Mucosa of descending colon (tissue), 3 donors: ENCODE results near the gene AKAP17A. TPM values are rescaled to one million over a fixed set of nuclear protein-coding genes. Genes with fewer than 3 reads are reported as not detected.
"Not testable (repeated sequence)": the region's sequence is repeated elsewhere in the genome, so short reads cannot be mapped to it uniquely, and the experiment has no call there.

Experiments
- ATAC-seq: fragments of 200-7000 bp; cut with Tn5 transposase; one replicate; pipeline ENCODE4 v1.9.1; 2020; ENCODE audit warnings: mild to moderate bottlenecking, moderate library complexity
- DNase-seq, 3 donors: peaks; one replicate each; pipeline ENCODE4 v3.0.0-alpha.2; 2020
- H3K36me3 ChIP-seq: fragments of 200-600 bp; one replicate; pipeline ENCODE4 v1.8.0; 2021; ENCODE audit warnings: low read depth, mild to moderate bottlenecking
- H3K4me1 ChIP-seq: fragments of 200-600 bp; one replicate; pipeline ENCODE4 v1.8.0; 2021; ENCODE audit warnings: low read depth, mild to moderate bottlenecking
- H3K4me3 ChIP-seq: fragments of 200-600 bp; one replicate; pipeline ENCODE4 v1.8.0; 2021; ENCODE audit warnings: mild to moderate bottlenecking
- H3K9me3 ChIP-seq: fragments of 200-600 bp; one replicate; pipeline ENCODE4 v1.8.0; 2021; ENCODE audit warnings: mild to moderate bottlenecking
- intact Hi-C, 2 donors: fragments of 100-400 bp; cut with DNase I in 1 of 2; cut with micrococcal nuclease in 1 of 2; formaldehyde crosslinking; loops; one replicate each; pipeline versions ENCODE4 v1.11.0 to v1.11.1; 2022; cut with DNase I, micrococcal nuclease
- total RNA-seq, 3 donors: library from RNA; stranded (reverse); fragmentation: NEBNext Ultra II Directional in 2 of 3; extraction: Animal tissue kit (Norgen Biotek cat#: 25700) in 2 of 3; gene quantifications; one replicate each; pipeline versions ENCODE4 v1.2.1 to v1.2.4, GENCODE V29; 2021 to 2023
- TF ChIP-seq, protein P1 (sequence below): fragments of 200-600 bp; IDR thresholded peaks from one replicate; pipeline ENCODE4 v1.8.0; 2022; ENCODE audit warnings: antibody characterized with exemption, mild to moderate bottlenecking
- donor health status: DM: no; HTN: no; CAD: no; lungs with moderate emphysema.
- donor health status: DM: no; HTN: no; CAD: no.
- donor health status: DM: no; HTN: yes; CAD: no.

AKAP17A gene
- total RNA-seq, 3 donors from 2014 or later, result 40.8 to 46.2 (median 42.3) TPM

DNA sequence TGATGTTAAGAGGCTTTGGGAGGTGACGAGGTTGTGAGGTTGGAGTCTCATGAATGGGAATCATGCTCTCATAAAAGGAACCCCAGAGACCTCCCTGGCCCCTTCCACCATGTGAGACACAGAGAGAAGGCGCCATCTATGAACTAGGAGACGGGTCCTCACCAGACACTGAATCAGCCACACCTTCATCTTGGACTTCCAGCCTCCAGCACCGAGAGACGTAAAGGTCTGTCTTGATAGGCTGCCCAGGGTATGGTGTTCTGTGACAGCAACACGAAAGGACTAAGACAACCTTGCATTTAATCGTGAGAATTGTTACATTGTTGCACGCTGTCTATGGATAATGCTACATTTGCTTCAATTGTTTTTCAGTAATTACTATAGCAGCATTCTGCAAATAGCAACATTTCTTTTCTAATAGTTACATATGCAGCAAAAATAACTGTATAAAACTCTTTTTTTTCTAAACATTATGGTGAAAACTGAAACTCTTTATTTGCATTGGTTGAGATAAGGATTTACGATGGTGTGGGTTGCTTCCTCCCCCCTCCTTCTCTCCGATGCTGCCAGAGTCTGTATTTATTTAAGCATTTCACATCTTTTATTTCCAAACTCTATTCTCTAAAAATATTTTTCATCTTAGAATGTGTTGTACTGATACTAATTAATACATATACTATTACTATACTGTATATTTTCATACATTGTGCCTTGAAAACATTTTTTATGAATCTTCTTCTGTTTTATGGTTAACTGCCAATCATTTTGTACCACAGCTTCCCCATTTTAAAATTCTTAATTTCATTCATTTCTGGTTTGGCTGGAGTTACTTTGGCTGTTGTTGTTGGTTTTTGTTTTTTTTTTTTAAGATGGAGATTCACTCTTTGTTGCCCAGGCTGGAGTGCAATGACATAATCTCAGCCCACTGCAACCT, 26.4 kb upstream of the AKAP17A start:
- no peak for DNase-seq
- no peaks in the 10 kb centered on the region for H3K36me3 ChIP-seq
- H3K9me3 ChIP-seq, result no peaks in the 10 kb centered on the region
- TF ChIP-seq, protein P1, sequence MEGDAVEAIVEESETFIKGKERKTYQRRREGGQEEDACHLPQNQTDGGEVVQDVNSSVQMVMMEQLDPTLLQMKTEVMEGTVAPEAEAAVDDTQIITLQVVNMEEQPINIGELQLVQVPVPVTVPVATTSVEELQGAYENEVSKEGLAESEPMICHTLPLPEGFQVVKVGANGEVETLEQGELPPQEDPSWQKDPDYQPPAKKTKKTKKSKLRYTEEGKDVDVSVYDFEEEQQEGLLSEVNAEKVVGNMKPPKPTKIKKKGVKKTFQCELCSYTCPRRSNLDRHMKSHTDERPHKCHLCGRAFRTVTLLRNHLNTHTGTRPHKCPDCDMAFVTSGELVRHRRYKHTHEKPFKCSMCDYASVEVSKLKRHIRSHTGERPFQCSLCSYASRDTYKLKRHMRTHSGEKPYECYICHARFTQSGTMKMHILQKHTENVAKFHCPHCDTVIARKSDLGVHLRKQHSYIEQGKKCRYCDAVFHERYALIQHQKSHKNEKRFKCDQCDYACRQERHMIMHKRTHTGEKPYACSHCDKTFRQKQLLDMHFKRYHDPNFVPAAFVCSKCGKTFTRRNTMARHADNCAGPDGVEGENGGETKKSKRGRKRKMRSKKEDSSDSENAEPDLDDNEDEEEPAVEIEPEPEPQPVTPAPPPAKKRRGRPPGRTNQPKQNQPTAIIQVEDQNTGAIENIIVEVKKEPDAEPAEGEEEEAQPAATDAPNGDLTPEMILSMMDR, result no peak
- no peak overlapping the region for H3K4me3 ChIP-seq
- no peak for ATAC-seq
- no peaks in the 10 kb centered on the region for H3K4me1 ChIP-seq
- intact Hi-C loops, result no loop called here

DNA sequence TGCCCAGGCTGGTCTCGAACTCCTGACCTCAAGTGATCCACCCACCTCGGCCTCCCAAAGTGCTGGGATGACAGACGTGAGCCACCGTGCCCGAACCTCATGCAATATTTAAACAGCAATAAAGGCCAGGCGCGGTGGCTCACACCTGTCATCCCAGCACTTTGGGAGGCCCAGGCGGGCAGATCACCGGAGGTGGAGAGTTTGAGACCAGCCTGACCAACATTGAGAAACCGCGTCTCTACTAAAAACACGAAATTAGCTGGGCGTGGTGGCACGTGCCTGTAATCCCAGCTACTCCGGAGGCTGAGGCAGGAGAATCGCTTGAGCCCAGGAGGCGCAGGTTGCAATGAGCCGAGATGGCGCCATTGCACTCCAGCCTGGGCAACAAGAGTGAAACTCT, 17.2 kb upstream of the AKAP17A start:
- not testable (repeated sequence) for ATAC-seq, DNase-seq, H3K4me3 ChIP-seq, H3K9me3 ChIP-seq, H3K4me1 ChIP-seq, H3K36me3 ChIP-seq
- intact Hi-C loops, result loop anchor here in 1 of 2 donors (10.0 kb wide), 1 partner anchor 109 kb away; no protein-coding TSS in a partner anchor

DNA sequence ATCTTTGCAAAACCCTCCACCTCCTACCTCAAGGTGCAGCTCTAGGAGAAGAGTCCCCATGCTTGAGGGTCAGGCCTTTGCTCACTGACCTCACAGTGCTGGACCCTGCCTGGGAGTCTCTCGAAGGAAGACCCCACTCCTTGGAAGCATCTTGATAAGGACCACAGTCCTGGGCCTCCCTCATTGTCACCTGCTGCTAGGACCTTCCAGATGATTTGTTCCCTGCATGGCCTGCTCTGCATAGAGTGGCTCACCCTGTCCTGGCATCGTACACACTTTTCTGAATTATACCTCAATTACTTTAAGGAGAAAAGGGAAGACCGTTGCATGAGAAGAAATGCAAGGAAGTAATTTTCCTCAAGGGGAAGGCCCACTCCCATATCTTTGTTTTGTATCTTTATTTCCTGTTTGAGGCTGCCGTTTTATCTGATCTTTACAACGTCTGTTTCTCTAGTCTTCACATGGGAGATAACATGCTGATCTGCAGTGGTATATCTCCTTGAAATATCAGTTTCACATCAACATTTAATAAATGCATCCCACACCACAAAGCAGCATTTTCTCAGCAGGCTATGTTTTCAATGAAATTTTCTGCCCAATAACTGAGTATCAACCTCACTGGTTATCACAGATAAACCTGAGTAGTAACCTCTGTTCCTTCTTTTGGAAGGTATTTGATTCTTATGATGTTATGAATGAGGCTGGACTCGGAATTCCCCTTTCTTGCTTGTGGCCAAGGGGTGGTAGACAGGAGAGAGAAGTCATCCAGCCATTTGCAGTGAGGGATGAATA, 15.0 kb upstream of the AKAP17A start:
- Histone ChIP-seq H3K9me3 (no peaks in the 10 kb centered on the region), H3K4me1 (no peaks in the 10 kb centered on the region), H3K36me3 (no peaks in the 10 kb centered on the region), H3K4me3 (no peak overlapping the region)
- no peak for DNase-seq
- intact Hi-C loops, result loop anchor here in 1 of 2 donors (10.0 kb wide), 1 partner anchor 112 kb away; no protein-coding TSS in a partner anchor
- ATAC-seq, result no peak
- TF ChIP-seq, protein P1, result no peak

DNA sequence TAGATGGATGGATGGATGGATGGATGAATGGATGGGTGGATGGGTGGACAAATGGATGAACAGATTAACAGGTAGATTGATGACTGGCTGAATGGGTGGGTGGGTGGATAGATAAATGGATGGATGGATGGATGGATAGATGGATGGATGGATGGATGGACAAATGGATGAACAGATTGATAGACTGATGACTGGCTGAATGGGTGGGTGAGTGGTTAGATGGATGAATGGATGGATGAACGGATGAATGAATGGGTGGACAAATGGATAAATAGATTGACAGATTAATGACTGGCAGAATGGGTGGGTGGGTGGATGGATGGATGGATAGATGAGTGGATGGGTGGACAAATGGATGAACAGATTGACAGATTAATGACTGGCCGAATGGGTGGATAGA, 13.6 kb upstream of the AKAP17A start:
- H3K36me3 ChIP-seq, result no peaks in the 10 kb centered on the region
- ATAC-seq (no peak), DNase-seq (no peak)
- H3K4me3 ChIP-seq, result no peak overlapping the region
- H3K4me1 ChIP-seq, result no peaks in the 10 kb centered on the region
- intact Hi-C loops, result loop anchor here in 1 of 2 donors (10.0 kb wide), 1 partner anchor 113 kb away; no protein-coding TSS in a partner anchor
- TF ChIP-seq, protein P1, result no peak
- no peaks in the 10 kb centered on the region for H3K9me3 ChIP-seq

DNA sequence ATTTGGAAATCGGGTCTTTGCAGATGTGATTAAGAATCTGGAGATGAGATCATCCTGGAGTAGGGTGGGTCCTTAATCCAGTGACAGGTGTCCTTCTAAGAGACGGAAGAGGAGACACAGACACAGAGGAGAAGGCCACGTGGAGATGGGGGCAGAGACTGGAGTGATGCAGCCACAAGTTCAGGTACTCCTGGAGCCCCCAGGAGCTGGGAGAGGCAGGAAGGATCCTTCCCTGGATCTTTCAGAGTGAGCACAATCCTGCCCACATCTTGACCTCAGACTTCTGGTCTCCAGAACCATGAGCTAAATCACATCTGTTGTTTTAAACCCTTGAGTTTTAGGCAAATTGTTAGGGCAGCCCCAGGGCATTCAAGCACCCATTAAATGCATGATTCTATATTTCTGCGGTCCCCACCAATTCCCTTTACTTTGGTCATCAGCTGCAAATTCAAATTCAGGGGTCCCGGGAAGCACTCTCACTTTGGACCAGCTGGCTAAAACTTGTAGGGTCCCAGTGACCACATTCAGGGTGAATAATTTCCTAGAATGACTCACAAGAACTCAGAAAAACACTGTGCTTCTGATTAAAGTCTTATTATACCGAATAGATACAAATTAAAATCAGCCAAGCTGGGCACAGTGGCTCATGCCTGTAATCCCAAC, 12.8 kb upstream of the AKAP17A start:
- no peak overlapping the region for H3K4me3 ChIP-seq
- intact Hi-C loops, result loop anchor here in 1 of 2 donors (10.0 kb wide), 1 partner anchor 114 kb away; no protein-coding TSS in a partner anchor
- no peak for DNase-seq
- no peaks in the 10 kb centered on the region for H3K4me1 ChIP-seq
- TF ChIP-seq, protein P1, result no peak
- no peaks in the 10 kb centered on the region for H3K36me3 ChIP-seq
- H3K9me3 ChIP-seq, result no peaks in the 10 kb centered on the region
- no peak for ATAC-seq
